ENCODE measurements around the gene TMPRSS11F. TPM values are rescaled to one million over a fixed set of nuclear protein-coding genes. Genes with fewer than 3 reads are reported as not detected.

The TMPRSS11F gene
- total RNA-seq, 1 donor: not detected

DNA sequence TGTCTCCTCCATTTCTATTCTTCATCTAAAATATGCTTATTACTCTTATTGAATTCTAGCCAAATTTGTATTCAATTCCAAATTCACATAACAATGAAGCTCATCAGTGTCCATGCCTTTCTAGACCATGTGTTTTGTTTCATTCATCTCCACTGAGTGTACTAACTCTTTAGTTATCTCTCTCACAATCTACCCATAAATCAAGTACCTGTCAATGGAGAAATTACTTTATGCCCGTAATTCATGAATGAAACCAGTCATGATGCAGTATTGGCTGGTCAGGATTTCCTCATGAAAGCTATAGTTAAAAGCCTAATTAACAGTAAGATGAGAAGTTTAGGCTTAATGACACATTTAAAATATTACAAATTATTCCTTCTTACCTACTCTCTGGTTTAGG, 12.2 kb upstream of the TMPRSS11F start:
- H3K4me3 ChIP-seq (ENCODE audit: low read depth, low read length): no peak overlapping the region
- TF ChIP-seq, protein P1, sequence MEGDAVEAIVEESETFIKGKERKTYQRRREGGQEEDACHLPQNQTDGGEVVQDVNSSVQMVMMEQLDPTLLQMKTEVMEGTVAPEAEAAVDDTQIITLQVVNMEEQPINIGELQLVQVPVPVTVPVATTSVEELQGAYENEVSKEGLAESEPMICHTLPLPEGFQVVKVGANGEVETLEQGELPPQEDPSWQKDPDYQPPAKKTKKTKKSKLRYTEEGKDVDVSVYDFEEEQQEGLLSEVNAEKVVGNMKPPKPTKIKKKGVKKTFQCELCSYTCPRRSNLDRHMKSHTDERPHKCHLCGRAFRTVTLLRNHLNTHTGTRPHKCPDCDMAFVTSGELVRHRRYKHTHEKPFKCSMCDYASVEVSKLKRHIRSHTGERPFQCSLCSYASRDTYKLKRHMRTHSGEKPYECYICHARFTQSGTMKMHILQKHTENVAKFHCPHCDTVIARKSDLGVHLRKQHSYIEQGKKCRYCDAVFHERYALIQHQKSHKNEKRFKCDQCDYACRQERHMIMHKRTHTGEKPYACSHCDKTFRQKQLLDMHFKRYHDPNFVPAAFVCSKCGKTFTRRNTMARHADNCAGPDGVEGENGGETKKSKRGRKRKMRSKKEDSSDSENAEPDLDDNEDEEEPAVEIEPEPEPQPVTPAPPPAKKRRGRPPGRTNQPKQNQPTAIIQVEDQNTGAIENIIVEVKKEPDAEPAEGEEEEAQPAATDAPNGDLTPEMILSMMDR (IDR thresholded peaks at IDR 0.05; ENCODE audit: insufficient read depth, low read depth, low read length): no peak
- DNase-seq (ENCODE audit: low read depth): no peak

DNA sequence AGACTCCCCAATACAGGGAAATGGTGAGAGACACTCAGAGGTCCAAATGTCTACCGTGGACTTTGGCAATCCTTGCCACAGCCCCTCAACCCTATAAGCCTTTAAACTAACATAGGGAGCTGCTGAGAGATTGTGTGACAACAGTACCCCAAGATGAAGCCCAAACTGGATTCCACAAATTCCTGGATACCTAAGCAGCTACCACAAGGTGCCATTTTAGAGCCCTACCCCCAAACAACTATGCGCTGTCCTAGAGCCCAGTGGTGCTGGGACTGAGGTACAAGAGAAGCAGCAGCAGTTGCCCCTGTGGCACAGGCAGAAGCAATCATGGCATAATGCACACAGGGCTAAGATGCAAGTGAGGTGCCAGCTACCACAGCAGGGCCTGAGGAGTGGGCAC, 2.7 kb upstream of the TMPRSS11F start:
- DNase-seq (ENCODE audit: low read depth): no peak
- H3K4me3 ChIP-seq (ENCODE audit: low read depth, low read length): no peak overlapping the region
- TF ChIP-seq, protein P1 (IDR thresholded peaks at IDR 0.05; ENCODE audit: insufficient read depth, low read depth, low read length): no peak

DNA sequence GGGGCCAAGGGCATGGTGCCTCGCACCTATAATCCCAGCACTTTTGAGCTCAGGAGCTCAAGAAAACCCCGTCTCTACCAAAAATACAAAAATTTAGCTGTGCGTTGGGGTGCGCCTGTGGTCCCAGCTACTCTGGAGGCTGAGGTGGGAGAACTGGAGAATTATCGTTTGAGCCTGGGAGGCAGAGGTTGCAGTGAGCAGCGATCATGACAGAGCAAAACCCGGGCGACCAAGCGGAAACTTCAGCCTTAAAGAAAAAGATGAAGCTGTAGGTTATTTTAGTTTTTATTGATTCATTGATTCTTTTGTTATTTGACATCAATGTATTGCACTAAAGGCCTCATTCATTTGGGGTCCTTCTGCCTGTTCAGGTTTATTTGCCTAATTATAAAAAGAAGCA, 5.4 kb downstream of the TMPRSS11F start:
- DNase-seq (ENCODE audit: low read depth): no peak
- TF ChIP-seq, protein P1 (IDR thresholded peaks at IDR 0.05; ENCODE audit: insufficient read depth, low read depth, low read length): no peak
- no peak overlapping the region for H3K4me3 ChIP-seq (ENCODE audit: low read depth, low read length)

DNA sequence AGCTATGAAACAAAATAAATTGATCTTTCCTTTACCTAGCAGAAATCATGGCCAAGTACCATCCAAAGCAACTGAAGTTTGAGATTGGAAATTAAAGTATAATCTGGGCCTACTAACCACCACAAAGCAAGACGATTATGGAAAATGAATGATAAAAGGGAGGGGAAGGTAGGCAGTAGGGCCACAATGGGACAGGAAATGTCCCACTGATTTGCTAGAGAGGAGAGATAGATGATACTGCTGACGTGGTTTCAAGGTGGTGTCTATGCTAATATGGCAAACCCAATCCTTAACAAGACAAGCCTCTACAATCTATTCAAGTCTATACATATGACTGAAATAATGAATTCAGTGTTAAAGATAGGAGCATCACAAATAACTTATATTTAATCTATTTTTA, 6.1 kb downstream of the TMPRSS11F start:
- no peak overlapping the region for H3K4me3 ChIP-seq (ENCODE audit: low read depth, low read length)
- no peak for DNase-seq (ENCODE audit: low read depth)
- TF ChIP-seq, protein P1 (IDR thresholded peaks at IDR 0.05; ENCODE audit: insufficient read depth, low read depth, low read length): no peak

DNA sequence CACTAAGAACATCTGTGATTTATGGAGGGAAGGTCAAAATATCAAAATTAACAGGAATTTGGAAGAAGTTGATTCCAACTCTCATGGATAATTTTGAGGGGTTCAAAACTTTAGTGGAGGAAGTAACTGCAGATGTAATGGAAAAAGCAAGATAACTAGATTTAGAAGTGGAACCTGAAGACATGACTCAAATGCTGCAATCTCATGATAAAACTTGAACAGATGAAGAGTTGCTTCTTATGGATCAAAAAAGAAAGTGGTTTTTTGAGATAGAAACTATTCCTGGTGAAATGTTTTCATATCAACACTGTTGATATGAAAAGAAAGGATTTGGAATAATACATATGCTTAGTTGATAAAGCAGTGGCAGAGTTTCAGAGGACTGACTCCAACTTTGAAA, 9.7 kb downstream of the TMPRSS11F start:
- TF ChIP-seq, protein P1 (IDR thresholded peaks at IDR 0.05; ENCODE audit: insufficient read depth, low read depth, low read length): no peak
- DNase-seq (ENCODE audit: low read depth): no peak
- no peak overlapping the region for H3K4me3 ChIP-seq (ENCODE audit: low read depth, low read length)

DNA sequence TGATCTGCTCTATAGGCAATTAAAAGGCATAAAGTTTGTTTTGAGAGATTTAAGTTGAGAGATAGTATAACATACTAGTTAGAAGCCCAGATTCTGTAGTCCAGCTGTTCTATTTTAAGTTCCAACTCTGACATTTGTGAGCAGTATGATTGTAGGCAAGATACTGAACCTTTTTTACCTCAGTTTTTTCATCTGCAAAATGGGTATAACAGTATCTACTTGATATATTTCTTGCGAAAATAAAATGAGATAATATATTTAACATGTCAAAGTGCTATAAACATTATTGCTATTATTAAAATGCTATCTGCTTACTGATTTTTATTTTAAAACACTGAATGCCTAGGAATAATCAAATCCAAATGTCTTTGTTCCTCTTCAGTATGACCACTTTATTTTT, 19.2 kb downstream of the TMPRSS11F start:
- TF ChIP-seq, protein P1 (IDR thresholded peaks at IDR 0.05; ENCODE audit: insufficient read depth, low read depth, low read length): no peak
- no peak for DNase-seq (ENCODE audit: low read depth)
- no peak overlapping the region for H3K4me3 ChIP-seq (ENCODE audit: low read depth, low read length)

DNA sequence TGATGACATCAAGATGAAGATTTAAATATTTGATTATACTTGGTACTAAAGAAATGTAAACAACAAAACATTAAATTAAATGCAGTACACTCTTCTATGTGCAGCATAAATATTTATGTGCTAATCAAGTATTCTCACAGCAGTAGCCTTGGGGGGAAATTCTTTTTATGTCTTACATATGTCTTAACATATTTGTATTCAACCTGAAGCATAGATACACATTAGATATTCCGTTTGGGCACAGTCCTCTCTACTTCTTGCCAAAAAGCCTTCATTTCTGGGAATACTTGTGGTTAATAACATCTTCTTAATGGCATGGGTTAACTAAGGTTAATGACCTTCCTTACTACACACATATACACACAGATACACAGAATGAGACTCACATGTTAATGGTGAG, 19.8 kb downstream of the TMPRSS11F start:
- no peak for DNase-seq (ENCODE audit: low read depth)
- no peak overlapping the region for H3K4me3 ChIP-seq (ENCODE audit: low read depth, low read length)
- TF ChIP-seq, protein P1 (IDR thresholded peaks at IDR 0.05; ENCODE audit: insufficient read depth, low read depth, low read length): no peak
